WERI-Rb-1 (cell line): ENCODE results near the gene SH2D5.

ENCODE experiments used
- DNase-seq: peaks from one replicate; pipeline ENCODE4 v3.0.0-alpha.2; 2020
- H3K27ac ChIP-seq: fragments of 250-450 bp; sonication (Bioruptor Pico); 2 replicates; pipeline ENCODE4 v1.5.1; 2020; ENCODE audit warnings: mild to moderate bottlenecking, moderate library complexity
- H3K27me3 ChIP-seq: fragments of 250-450 bp; sonication (Bioruptor Pico); 2 replicates; pipeline ENCODE4 v1.5.1; 2021; ENCODE audit warnings: mild to moderate bottlenecking, low read depth, moderate library complexity; ENCODE audit not compliant: insufficient read depth, severe bottlenecking
- H3K36me3 ChIP-seq: fragments of 250-450 bp; sonication (Bioruptor Pico); 2 replicates; pipeline ENCODE4 v1.5.1; 2020; ENCODE audit warnings: mild to moderate bottlenecking, moderate library complexity
- H3K4me3 ChIP-seq: 2 replicates; pipeline ENCODE4 v1.5.1; 2011; ENCODE audit warnings: low read depth, mild to moderate bottlenecking, control low read depth, low read length
- H3K9me3 ChIP-seq: fragments of 250-450 bp; sonication (Bioruptor Pico); 2 replicates; pipeline ENCODE4 v1.5.1; 2021; ENCODE audit warnings: mild to moderate bottlenecking, moderate library complexity; ENCODE audit not compliant: severe bottlenecking
- TF ChIP-seq, protein P1 (sequence below): IDR thresholded peaks from 2 replicates; pipeline ENCODE4 v1.5.1; 2011; ENCODE audit warnings: low read depth, mild to moderate bottlenecking, control low read depth, inconsistent platforms, low read length

SH2D5 gene

GRCh38 chr1:20708057-20708456, 24.4 kb downstream of the SH2D5 start:
- Histone ChIP-seq H3K36me3 (no peaks in the 10 kb centered on the region), H3K4me3 (no peak overlapping the region), H3K27ac (no peak overlapping the region), H3K9me3 (no peaks in the 10 kb centered on the region), H3K27me3 (no peaks in the 10 kb centered on the region)
- DNase-seq, result no peak
- TF ChIP-seq, protein P1, sequence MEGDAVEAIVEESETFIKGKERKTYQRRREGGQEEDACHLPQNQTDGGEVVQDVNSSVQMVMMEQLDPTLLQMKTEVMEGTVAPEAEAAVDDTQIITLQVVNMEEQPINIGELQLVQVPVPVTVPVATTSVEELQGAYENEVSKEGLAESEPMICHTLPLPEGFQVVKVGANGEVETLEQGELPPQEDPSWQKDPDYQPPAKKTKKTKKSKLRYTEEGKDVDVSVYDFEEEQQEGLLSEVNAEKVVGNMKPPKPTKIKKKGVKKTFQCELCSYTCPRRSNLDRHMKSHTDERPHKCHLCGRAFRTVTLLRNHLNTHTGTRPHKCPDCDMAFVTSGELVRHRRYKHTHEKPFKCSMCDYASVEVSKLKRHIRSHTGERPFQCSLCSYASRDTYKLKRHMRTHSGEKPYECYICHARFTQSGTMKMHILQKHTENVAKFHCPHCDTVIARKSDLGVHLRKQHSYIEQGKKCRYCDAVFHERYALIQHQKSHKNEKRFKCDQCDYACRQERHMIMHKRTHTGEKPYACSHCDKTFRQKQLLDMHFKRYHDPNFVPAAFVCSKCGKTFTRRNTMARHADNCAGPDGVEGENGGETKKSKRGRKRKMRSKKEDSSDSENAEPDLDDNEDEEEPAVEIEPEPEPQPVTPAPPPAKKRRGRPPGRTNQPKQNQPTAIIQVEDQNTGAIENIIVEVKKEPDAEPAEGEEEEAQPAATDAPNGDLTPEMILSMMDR, result no peak

GRCh38 chr1:20706841-20707240, 25.7 kb downstream of the SH2D5 start:
- Histone ChIP-seq H3K4me3 (no peak overlapping the region), H3K27me3 (no peaks in the 10 kb centered on the region), H3K27ac (no peak overlapping the region), H3K36me3 (no peaks in the 10 kb centered on the region), H3K9me3 (no peaks in the 10 kb centered on the region)
- no peak for DNase-seq
- TF ChIP-seq, protein P1, result no peak

DNA sequence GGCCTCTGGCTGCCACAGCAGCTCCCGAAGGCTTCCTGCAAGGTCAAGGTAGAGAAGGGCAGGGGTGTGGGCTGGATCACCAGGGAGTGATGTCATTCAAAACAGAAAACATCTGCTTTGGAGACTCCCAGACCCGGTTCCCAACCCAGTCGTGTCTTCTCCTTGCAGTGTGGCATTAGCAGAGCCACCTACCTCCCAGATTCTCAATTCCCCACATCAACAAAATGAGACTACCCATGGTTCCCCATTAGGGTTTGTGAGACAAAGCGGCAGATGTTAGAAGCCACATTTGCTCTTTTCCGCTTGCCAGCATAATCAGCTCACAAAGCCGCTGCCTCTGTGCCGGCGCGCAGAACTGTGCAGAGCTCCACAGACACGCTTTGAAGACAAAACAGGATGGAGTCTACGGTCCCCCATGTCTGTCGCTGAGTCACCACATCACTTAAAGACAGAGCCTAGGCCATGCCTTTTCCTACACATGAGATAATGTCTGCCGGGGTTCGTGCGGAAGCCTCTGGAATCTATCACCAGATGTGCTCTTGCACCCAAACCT, 27.2 kb downstream of the SH2D5 start:
- no peaks in the 10 kb centered on the region for H3K9me3 ChIP-seq
- no peaks in the 10 kb centered on the region for H3K36me3 ChIP-seq
- TF ChIP-seq, protein P1, result no peak
- no peak for DNase-seq
- no peak overlapping the region for H3K27ac ChIP-seq
- no peak overlapping the region for H3K4me3 ChIP-seq
- H3K27me3 ChIP-seq, result no peaks in the 10 kb centered on the region

DNA sequence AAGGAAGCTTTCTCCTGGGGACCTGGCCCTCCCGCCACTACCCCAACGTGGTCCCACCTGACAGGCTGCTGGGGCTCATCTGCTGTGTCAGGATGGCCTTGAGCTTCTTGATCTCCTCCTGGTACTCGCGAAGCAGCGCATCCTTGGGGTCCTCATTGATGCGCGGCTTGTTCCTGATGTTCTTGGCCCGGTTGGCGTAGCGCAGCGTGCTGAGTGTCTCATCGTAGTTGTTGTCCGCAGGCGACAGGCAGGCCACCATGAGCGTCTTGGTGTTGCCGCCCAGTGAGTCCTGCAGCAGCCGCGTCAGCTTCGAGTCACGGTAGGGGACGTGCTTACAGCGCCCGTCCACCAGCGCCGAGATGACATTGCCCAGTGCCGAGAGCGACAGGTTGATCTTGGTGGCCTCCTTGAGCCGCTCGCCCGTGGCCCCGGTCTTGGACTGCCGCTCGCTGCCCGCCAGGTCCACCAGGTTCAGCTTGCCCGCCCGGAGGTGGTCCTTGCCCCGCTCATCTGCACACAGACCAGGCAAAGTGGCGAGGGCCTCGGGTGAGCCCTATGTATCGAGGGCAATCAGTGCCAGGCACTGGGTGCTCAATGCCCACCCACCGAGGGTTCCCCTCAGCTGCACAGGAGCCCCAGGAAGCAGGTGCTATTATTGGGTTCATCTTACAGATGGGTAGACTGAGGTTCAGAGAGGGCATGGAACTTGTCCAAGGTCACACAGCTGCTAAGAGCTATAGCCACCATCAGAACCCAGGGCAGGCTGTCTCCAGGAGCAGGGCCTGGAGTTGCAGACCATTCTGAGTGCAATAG, 27.9 kb downstream of the SH2D5 start:
- no peak for DNase-seq

DNA sequence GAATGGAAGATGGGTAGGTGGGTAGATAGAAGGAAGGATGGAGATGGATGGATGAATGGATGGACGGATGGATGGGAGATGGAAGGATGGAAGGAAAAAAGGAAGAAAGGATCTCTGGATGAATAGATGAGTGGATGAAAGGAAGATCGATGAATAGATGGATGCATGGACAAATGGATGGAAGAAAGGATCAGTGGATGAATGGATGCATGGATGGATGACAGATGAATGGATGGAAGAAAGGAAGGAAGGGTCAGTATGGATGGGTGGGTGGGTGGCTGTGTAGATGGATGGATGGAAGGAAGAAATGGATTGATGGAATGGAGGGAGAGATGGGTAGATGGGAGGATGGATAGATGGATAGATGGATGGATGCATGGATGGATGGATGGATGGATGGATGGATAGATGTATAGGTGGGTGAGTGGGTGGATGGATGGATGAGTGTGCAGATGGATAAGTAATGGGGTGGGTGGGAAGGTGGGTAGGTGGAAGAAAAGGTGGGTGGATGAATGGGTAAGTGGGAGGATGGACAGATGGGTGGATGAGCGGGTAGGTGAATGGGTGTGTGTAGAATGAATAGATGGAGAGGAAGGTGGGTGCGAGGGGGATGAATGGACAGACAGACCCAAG, 29.3 kb downstream of the SH2D5 start:
- H3K36me3 ChIP-seq, result no peaks in the 10 kb centered on the region
- no peaks in the 10 kb centered on the region for H3K9me3 ChIP-seq
- no peak for DNase-seq
- no peak overlapping the region for H3K4me3 ChIP-seq
- H3K27me3 ChIP-seq, result no peaks in the 10 kb centered on the region
- no peak overlapping the region for H3K27ac ChIP-seq
- TF ChIP-seq, protein P1, result no peak

More for the DNA sequence above, 27.9 kb downstream of the SH2D5 start:
- Histone ChIP-seq H3K36me3 (no peaks in the 10 kb centered on the region), H3K9me3 (no peaks in the 10 kb centered on the region), H3K27me3 (no peaks in the 10 kb centered on the region), H3K27ac (no peak overlapping the region), H3K4me3 (no peak overlapping the region)
- TF ChIP-seq, protein P1, result no peak
